DOHH2 (cell line): ENCODE data around the gene C1QTNF1.

ENCODE experiments used
- H3F3A ChIP-seq: fragments of 200-600 bp; sonication (generic), shearing (Covaris generic); 2 replicates; pipeline ENCODE4 v1.6.0; 2016; ENCODE audit warnings: antibody characterized with exemption, mild to moderate bottlenecking; ENCODE audit not compliant: control insufficient read depth, insufficient read depth
- H3K27ac ChIP-seq: fragments of 200-600 bp; sonication (generic); 2 replicates; pipeline ENCODE4 v1.5.1; 2014; ENCODE audit warnings: low read depth, mild to moderate bottlenecking, low read length, moderate library complexity
- H3K27me3 ChIP-seq: fragments of 200-600 bp; sonication (generic); 2 replicates; pipeline ENCODE4 v1.6.1; 2014; ENCODE audit warnings: mild to moderate bottlenecking, low read length, mixed read lengths; ENCODE audit not compliant: control insufficient read depth
- H3K36me3 ChIP-seq: fragments of 200-600 bp; sonication (generic); 2 replicates; pipeline ENCODE4 v1.6.1; 2014; ENCODE audit warnings: mild to moderate bottlenecking, low read length, moderate library complexity, mixed read lengths; ENCODE audit not compliant: control insufficient read depth
- H3K4me1 ChIP-seq: fragments of 200-600 bp; sonication (generic); 2 replicates; pipeline ENCODE4 v1.6.1; 2014; ENCODE audit warnings: mild to moderate bottlenecking, low read length, mixed read lengths; ENCODE audit not compliant: control insufficient read depth
- H3K4me2 ChIP-seq: fragments of 200-600 bp; sonication (generic); 2 replicates; pipeline ENCODE4 v1.6.0; 2014; ENCODE audit warnings: mild to moderate bottlenecking, low read length, moderate library complexity
- H3K4me3 ChIP-seq: fragments of 200-600 bp; sonication (generic); 2 replicates; pipeline ENCODE4 v1.5.1; 2014; ENCODE audit warnings: mild to moderate bottlenecking, low read length, mixed read lengths
- H3K79me2 ChIP-seq: fragments of 200-600 bp; sonication (generic); 2 replicates; pipeline ENCODE4 v1.6.1; 2014; ENCODE audit warnings: mild to moderate bottlenecking, low read length, mixed read lengths; ENCODE audit not compliant: control insufficient read depth
- H3K9me2 ChIP-seq: fragments of 200-600 bp; sonication (generic); replicated peaks from 2 replicates; pipeline ENCODE4 v1.6.1; 2014; ENCODE audit warnings: mild to moderate bottlenecking, low read length, mixed read lengths; ENCODE audit not compliant: control insufficient read depth
- H3K9me3 ChIP-seq: fragments of 200-600 bp; sonication (generic); 2 replicates; pipeline ENCODE4 v1.6.1; 2014; ENCODE audit warnings: antibody characterized with exemption, low read length, mixed read lengths; ENCODE audit not compliant: control insufficient read depth, insufficient read depth
- H4K20me1 ChIP-seq: fragments of 200-600 bp; sonication (generic); 2 replicates; pipeline ENCODE4 v1.6.0; 2014; ENCODE audit warnings: low read depth, mild to moderate bottlenecking, antibody characterized with exemption, low read length, moderate library complexity; ENCODE audit not compliant: control insufficient read depth, insufficient read depth
- CTCF ChIP-seq: fragments of 200-600 bp; sonication (generic); IDR thresholded peaks from one replicate; pipeline ENCODE4 v1.5.1; 2014; ENCODE audit warnings: antibody characterized with exemption, mild to moderate bottlenecking, low read depth, low read length; ENCODE audit not compliant: poor library complexity, severe bottlenecking
- EZH2phosphoT487 ChIP-seq: fragments of 200-600 bp; sonication (generic); IDR thresholded peaks from 2 replicates; pipeline ENCODE4 v1.6.1; 2017; ENCODE audit warnings: borderline replicate concordance, mild to moderate bottlenecking, antibody characterized with exemption, low read length, moderate library complexity, mixed read lengths

C1QTNF1 gene

GRCh38 chr17:79009397-79010303 lies 14.3 kb upstream of the C1QTNF1 start, which contains the start of gene CANT1:
CANT1 (minus strand) TSS chr17:79009764; CDS start chr17:78997622, 12,142 bp downstream.
- TF ChIP-seq EZH2phosphoT487 = no peak
- no peak for TF ChIP-seq CTCF
- Histone ChIP-seq H3K36me3 (peaks cover 7% of the 10 kb centered on the region), H3K4me2 (peak within 1 kb of the TSS; percentile 77), H3F3A (no peaks in the 10 kb centered on the region), H3K4me1 (peaks cover 18% of the 10 kb centered on the region), H4K20me1 (peaks cover 6% of the 10 kb centered on the region), H3K9me2 (no peaks in the 10 kb centered on the region), H3K79me2 (peaks cover 45% of the 10 kb centered on the region), H3K27me3 (peaks cover 8% of the 10 kb centered on the region), H3K4me3 (peak within 1 kb of the TSS; percentile 76), H3K9me3 (peaks cover 7% of the 10 kb centered on the region; the same call in 1 of the 2 replicates), H3K27ac (no peak within 1 kb of the TSS)

- no peaks in the 10 kb centered on the region for H3F3A ChIP-seq
- H3K9me3 ChIP-seq = peaks cover 7% of the 10 kb centered on the region; the same call in 1 of the 2 replicates
- H3K79me2 ChIP-seq = peaks cover 42% of the 10 kb centered on the region
- H3K4me2 ChIP-seq = peak overlapping the region; percentile 75
- H3K36me3 ChIP-seq = peaks cover 7% of the 10 kb centered on the region
- H3K27ac ChIP-seq = no peak overlapping the region
- H3K9me2 ChIP-seq = no peaks in the 10 kb centered on the region
- TF ChIP-seq CTCF (no peak), EZH2phosphoT487 (no peak)
- peaks cover 18% of the 10 kb centered on the region for H3K4me1 ChIP-seq
- peak overlapping the region; percentile 76 for H3K4me3 ChIP-seq
- H3K27me3 ChIP-seq = peaks cover 8% of the 10 kb centered on the region
- H4K20me1 ChIP-seq = peaks cover 6% of the 10 kb centered on the region
These were observed 13.7 kb upstream of the C1QTNF1 start for GRCh38 chr17:79010304-79010646.

- Histone ChIP-seq H3K36me3 (peaks cover 7% of the 10 kb centered on the region), H3K9me2 (no peaks in the 10 kb centered on the region), H3F3A (no peaks in the 10 kb centered on the region), H3K4me1 (peaks cover 18% of the 10 kb centered on the region), H3K4me2 (no peak overlapping the region), H3K9me3 (peaks cover 7% of the 10 kb centered on the region; the same call in 1 of the 2 replicates), H3K4me3 (no peak overlapping the region), H3K27me3 (peaks cover 8% of the 10 kb centered on the region), H3K27ac (no peak overlapping the region), H4K20me1 (peaks cover 6% of the 10 kb centered on the region), H3K79me2 (peaks cover 29% of the 10 kb centered on the region)
- no peak for TF ChIP-seq EZH2phosphoT487
- TF ChIP-seq CTCF = no peak
These were observed 12.4 kb upstream of the C1QTNF1 start for GRCh38 chr17:79011451-79012147.
